ENCODE measurements around the gene HES2.

GRCh38 chr1:6440198-6441126 is 20.7 kb upstream of the HES2 start:
- TF ChIP-seq POLR2AphosphoS5 (IDR thresholded peaks at IDR 0.05; ENCODE audit: low read depth): no peak
- TF ChIP-seq, protein P1, sequence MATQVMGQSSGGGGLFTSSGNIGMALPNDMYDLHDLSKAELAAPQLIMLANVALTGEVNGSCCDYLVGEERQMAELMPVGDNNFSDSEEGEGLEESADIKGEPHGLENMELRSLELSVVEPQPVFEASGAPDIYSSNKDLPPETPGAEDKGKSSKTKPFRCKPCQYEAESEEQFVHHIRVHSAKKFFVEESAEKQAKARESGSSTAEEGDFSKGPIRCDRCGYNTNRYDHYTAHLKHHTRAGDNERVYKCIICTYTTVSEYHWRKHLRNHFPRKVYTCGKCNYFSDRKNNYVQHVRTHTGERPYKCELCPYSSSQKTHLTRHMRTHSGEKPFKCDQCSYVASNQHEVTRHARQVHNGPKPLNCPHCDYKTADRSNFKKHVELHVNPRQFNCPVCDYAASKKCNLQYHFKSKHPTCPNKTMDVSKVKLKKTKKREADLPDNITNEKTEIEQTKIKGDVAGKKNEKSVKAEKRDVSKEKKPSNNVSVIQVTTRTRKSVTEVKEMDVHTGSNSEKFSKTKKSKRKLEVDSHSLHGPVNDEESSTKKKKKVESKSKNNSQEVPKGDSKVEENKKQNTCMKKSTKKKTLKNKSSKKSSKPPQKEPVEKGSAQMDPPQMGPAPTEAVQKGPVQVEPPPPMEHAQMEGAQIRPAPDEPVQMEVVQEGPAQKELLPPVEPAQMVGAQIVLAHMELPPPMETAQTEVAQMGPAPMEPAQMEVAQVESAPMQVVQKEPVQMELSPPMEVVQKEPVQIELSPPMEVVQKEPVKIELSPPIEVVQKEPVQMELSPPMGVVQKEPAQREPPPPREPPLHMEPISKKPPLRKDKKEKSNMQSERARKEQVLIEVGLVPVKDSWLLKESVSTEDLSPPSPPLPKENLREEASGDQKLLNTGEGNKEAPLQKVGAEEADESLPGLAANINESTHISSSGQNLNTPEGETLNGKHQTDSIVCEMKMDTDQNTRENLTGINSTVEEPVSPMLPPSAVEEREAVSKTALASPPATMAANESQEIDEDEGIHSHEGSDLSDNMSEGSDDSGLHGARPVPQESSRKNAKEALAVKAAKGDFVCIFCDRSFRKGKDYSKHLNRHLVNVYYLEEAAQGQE (IDR thresholded peaks at IDR 0.05; ENCODE audit: insufficient replicate concordance, low read depth): no peak
- TF ChIP-seq, protein P2, sequence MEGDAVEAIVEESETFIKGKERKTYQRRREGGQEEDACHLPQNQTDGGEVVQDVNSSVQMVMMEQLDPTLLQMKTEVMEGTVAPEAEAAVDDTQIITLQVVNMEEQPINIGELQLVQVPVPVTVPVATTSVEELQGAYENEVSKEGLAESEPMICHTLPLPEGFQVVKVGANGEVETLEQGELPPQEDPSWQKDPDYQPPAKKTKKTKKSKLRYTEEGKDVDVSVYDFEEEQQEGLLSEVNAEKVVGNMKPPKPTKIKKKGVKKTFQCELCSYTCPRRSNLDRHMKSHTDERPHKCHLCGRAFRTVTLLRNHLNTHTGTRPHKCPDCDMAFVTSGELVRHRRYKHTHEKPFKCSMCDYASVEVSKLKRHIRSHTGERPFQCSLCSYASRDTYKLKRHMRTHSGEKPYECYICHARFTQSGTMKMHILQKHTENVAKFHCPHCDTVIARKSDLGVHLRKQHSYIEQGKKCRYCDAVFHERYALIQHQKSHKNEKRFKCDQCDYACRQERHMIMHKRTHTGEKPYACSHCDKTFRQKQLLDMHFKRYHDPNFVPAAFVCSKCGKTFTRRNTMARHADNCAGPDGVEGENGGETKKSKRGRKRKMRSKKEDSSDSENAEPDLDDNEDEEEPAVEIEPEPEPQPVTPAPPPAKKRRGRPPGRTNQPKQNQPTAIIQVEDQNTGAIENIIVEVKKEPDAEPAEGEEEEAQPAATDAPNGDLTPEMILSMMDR (IDR thresholded peaks at IDR 0.05; ENCODE audit: insufficient read depth, low read length): no peak
- TF ChIP-seq GABPA (IDR thresholded peaks at IDR 0.05; ENCODE audit: low read depth): no peak
